ENCODE measurements around the gene NOBOX.
"Not testable (repeated sequence)": the region's sequence is repeated elsewhere in the genome, so short reads cannot be mapped to it uniquely, and the experiment has no call there.

NOBOX gene

DNA sequence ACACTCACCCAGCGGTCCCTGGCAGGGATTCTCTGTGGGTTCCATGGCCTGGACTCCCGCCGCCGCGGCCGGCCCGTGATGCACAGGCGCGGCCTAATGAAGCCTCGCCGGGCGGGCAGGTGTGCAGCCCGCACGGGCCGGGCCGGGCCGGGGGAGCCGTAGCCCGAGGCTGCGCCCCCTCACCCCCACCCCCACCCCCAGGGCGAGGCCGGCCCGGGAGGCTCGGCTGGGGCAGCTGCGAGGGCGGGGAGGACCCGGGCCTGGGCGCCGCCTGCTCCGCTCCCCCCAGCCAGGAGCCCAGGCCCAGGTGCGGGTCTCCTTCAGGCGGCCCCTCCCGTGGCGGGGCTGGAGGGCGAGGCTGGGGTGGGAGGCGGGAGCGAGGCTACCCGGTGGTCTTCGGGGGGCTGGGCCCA lies at the start of gene NOBOX:
TSS of gene NOBOX (minus strand) at position 45 of the 413 bp plus-strand sequence.
- peak; percentile 15 for DNase-seq

DNA sequence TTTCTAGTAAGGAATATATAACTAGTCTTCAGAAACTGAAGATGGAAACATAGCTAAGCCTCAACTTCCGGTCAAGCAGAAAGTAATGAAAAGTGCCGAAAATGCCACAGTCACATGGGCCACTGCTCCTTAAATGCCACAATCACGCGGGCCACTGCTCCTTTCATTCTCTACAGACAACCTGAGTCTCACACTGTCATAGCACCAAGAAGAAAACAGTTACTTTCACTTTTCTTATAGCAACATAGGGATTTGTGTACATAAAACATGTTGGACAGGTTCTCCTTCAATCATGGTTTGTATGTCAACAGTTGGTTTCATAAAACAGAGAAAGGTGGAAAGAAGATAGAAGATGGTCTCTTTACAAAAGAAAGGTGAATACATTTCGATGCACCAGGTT lies 48.6 kb upstream of the NOBOX start:
- DNase-seq = no peak

DNA sequence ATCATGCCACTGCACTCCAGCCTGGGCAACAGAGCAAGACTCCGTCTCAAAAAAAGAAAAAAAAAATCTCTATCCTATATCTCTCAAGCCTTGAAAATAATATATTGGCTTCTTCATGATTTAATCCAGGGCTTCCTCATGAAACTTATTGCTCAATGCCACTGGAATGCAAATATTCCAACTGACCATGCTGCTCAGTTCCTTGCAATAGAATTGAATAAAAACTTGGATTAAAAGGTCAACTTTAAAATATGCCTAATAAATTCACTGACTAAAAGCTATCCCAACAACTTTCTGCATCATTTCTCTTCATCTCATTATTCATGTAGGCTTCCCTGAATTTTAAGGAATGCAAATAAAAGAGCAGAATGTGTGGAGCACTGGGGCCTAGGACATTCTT lies 42.1 kb upstream of the NOBOX start:
- DNase-seq = no peak

DNA sequence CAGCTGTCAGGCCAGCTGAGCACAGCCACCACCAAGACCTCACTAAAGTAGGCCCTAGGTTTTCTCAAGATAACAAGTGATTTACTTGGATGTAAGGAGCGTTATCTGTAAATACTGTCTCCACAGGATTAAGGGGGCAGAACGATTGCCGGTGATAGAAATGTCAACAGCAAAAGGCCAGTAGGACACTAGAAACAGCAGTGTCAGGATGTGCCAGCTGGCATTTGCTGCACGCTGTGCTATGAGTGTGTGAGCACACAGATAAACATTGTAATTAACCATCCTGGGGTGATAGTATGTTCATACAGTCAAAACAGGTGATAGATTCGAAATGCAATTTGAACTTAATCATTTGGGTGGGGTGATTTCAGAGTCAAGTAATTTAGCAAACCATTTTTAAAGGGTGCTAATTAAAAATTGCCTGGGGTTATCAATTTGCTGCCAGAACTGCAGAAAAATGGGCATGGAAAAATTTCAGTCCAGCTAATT lies 36.3 kb upstream of the NOBOX start:
- no peak for DNase-seq

DNA sequence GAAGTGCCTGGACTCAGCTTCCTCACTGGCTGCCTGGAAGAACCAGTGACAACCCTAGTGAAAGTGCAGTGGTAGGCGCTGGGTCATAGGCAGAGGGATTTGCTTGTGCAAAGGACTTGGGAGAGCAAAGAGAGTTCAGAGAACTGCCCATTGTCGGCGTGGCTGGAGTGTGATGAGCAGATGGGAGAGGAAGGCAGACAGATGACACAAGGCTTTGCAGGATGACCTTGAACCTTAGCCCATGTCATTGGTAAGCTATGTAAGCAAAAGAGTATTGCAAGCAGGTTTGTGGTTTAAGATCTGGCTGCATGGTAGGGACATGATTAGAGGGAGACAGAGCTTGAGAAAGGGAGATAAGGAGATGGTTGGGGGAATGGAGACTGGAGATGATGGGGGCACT lies 35.3 kb upstream of the NOBOX start:
- DNase-seq = no peak

DNA sequence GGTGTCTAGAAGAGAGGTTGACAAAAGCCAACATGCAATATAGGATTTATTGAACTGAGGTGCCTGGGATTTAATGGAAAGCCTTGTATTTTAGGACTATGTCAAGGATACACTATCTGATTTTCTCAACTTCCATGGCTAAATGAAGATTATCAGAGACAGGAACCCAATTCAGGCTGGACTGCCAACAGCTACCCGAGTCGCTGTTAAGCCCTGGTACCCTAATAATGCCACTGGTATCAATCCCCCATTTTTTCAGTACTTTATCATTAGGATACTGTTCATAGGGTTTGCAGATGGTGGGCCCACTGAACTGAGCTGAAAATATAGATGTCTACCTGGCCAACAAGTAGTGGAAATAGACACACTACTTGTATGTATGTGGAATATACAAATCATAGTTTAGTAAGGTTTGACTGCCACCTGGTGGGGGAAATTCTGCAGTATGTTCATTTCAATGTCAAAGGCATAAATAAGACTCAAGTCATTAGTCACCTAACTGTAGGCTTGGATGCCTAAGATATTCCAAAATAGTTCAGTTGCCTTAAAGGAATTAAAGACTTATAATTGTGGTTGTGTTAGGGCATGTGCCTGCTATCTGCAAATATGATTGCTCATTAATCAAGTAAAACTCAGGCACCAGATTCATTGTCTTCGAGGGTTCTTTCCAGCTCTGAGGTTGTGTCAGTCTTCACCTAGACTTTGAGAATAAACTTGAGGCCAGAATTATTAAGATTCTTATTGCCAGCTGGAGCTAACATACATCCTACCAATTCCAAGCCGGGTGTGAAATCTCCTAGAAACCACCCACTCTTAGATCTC lies 34.1 kb upstream of the NOBOX start:
- no peak for DNase-seq

DNA sequence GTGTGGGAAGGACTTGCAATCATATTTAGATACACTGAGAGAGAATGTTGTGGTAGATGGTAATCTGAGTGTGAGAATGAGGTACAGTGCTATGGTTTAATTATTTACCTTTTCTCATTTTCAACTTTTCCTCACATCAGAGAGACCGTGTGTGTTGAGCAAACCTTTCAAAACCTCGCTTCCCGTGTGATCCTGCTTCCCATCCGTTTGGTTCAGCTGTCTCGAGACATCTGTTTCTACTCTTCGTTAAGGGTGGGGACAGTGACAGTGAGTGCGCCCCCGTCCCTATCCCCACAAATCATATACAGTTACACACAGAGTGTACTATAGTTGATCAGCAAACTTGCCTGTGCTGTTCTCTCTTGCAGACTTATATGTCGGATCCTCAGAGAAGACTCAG lies 33.0 kb upstream of the NOBOX start:
- no peak for DNase-seq

DNA sequence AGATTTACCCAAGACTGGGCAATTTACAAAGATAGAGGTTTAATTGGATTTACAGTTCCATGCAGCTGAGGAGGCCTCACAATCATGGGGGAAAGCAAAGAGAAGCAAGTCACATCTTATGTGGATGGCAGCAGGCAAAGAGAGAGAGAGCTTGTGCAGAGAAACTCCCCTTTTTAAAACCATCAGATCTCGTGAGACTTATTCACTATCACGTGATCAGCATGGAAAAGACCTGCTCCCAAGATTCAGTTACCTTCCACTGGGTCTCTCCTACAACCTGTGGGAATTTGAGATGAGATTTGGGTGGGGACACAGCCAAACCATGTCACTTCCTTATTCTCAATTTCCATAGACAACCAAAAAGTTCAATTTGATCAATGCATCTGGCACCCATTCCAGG lies 24.9 kb upstream of the NOBOX start:
- DNase-seq = no peak

DNA sequence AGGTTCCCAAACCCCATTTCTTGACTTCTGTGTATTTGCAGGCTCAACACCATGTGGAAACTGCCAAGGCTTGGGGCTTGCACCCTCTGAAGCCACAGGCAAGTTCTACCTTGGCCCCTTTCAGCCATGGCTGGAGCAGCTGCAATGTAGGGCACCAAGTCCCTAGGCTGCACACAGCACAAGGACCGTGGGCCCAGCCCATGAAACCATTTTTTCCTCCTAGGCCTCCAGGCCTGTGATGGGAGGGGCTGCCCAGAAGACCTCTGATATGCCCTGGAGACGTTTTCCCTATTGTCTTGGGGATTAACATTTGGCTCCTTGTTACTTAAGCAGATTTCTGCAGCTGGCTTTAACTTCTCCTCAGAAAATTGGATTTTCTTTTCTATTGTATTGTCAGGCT lies 24.0 kb upstream of the NOBOX start:
- DNase-seq = not testable (repeated sequence)

DNA sequence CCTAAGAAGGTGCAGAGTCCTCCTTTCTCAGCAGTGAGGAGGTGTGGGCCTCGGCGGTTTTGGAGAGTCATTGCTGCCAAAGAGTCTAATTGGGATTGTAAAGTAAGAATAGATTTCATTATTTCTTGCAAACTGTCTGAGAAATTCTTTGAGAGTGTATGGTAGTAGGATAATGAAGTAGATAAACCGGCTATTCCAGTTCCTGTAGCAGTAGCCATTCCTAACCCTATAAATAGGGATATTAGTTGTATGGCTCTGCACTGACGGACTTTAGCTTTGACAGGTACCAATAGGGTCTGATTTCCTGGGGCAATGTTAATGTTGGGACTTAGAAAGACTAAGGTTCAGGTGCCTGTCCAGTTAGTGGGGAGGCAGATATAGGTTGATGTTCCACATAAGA lies 15.4 kb upstream of the NOBOX start:
- not testable (repeated sequence) for DNase-seq

DNA sequence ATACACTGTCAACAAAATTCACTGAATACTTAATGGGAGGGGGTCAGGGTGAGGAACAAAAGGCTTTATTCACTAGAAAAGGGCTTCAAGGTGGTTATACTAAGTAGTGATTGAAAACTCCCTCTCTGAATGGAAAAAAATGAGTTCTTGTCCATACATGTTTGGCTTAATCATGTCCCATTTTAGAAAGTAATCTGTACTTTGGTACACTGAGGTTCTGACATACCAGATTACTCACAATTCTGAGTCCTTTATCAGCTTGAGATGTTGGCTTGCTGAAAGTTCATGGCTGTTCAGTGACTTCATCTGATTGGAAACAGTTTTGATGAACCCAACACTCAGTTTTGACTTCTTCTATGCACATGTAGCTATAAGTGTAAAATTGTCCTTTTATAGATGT lies 12.8 kb upstream of the NOBOX start:
- DNase-seq = no peak

DNA sequence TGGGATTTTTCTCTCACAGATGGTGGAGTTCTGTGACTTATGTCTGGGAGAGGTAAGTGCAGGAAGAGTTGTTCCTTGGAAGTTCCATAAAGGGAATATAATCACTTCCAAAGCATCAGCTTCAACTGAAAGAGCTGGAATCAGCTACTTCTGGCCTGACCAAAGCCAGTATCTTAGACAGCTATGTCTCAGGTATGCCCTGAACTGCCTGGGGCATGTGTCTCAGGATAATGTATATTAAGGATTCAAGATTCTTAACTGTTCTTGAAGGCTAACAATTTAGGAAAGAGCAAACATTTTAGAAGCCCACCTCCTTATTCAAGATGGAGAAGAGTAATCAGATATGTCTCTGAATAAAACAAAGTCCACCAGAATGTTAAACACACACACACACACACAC lies 12.4 kb upstream of the NOBOX start:
- no peak for DNase-seq

DNA sequence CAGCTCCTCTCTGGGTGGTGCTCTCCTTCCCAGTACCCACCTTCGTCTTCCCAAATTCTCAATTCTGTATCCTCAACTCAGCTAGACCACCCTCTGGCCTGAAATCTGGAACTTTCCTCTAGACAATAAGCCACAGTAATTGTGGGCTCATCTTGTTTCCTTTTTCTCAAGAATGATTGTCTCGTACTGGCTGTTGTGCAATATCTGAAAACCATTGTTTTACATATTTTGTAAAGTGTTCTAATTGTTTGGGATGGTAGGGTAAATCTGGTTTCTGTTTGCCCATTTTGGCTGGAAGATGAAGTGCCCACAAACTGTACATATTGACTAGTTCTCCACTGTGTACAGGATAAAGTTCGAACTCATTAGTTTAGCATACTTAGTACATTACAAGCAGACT lies 11.3 kb upstream of the NOBOX start:
- DNase-seq = no peak

DNA sequence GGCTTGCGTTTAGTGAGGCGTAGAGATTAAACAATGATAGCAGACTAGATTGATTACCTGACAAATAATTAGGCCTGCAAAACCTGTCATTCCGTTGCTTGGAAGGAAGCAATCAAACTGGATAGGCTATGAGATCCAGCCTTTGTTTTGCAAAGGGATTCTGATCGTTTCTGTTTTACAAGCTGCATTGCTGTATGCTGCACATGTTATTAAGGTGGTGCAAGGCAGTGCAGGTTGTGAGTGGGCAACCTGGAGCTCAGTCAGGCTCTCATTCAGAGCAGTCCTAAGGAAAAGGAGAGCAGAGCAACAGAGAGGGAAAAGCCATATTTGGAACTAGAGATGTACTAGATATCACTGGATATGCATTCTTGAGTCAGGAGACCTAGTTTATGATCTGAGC lies 6.9 kb upstream of the NOBOX start:
- no peak for DNase-seq

DNA sequence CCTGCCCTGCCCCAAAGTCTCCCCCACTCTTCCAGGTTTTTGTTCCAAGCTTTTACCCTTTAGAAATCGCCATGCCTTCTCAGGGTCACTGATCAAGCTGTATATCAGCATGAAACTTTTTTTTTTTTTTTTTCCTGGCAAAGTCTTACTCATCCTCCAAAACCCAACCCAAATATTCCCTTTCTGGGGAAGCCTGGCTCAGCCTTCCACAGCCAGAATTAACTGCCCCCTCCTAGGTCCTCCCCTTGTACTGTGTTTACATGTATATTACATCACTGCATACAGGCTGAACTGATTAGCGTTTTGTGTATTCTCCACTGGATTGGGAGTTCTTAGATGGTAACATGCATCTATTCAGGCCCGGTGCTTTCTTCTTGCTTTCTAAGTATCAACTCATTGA lies 4.6 kb upstream of the NOBOX start:
- DNase-seq = no peak

DNA sequence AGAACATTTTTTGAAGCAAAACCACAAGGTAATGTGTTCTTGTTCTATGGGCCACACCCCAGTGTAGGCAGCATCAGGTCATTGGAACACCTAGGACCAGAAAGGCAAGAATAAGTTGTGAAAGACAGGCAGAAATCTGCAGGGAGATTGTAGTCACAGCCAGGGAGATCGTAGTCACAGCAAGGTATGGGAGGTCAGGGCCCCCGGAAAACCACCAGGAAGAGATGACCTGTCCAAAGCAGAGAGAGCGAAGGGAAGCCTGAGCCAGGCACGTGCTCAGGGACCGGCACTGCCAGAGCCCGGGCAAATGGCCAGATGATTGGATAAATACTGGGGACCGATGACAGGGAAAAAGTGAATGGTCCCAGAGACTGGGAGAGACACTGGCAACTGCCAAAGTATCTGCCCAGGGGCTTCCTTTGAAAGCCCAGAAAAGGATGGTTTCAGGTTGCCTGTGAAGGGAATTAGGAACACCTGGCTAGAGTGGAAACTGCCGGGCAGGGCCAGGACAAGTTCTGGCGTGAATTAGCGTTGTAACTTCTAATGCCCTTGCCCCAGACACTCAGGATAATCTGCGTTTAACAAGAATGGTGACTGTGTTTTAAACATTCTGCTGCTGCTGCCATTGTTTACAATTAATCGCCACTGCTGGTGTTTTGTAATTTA lies 3.9 kb upstream of the NOBOX start:
- DNase-seq = no peak

DNA sequence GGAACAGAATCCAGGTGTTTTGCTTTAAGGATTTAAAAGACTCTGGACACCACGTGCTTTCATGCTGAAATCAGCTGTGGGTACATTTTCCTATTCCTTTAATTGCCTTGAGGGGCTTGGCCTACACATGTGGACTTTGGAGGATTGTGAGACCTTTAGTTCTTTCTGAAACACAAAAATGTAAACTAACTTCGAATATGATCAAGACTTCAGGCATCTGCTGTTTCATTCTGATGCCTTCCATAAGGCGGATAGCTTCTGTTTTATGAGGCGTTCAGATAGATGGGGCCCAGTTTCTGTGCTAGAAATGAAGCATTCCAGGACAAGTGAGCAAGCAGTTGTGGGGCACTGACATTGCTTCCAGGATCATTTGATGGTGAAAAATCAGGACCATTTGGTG lies 1.5 kb upstream of the NOBOX start:
- DNase-seq = no peak

DNA sequence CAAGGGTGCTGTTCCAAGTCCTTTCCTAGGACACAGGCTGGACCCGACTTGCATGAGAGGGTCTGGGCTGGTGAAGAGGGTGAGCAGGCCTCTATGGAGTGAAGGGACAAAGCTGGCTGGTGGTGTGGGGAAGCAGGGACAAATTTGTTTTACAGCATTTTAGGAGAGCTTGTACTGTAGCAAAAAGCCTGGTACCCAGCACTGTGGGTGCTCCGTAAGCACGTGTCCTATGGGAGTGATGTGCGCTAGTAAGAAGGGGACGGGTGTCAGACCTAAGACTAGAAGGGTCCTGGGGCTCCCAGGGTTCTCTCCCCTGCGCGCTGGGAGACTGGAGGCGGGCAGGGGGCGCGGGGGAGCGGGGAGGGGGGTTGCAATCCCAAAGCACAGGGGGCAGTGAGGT lies 391 bp downstream of the NOBOX start:
- DNase-seq = peak; percentile 41

DNA sequence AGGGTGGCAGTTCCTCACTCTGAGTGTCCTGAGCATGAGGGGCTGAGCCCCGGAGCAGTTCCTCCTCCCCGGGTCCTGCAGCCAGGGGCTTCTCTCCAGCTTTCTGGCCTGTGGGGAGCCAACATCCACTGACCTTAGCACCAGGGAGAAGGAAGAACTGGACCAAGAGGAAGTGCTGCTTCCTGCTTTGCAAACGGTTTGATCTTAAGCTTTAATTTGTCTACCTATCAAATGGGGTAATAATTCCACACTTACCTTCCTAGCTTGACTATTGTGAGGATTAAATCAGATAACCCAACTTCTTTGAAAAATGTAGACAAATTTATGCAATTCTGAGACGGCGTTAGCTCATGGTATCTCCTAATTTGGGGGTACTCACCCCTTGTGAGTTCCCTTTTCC lies 2.0 kb downstream of the NOBOX start:
- DNase-seq = peak; percentile 11

DNA sequence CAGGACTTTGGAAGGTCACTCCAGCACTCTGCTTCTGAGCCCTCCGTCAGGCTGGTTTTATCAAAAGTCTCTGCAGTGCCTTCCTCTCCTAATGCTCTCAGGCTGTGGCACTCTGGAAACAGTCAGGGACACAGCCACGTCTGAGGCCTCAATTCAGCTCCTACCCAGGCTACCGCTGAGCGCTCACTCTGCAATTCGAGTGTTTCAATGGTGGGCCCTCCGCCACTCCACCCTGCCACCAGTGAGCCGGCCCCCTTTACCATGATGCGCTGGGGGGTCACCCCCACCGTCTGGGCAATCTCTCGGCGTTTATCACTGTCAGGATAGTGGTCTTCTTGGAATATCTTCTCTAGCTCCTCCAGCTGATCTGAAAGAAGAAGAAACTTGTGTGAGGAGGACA lies 3.5 kb downstream of the NOBOX start:
- no peak for DNase-seq

DNA sequence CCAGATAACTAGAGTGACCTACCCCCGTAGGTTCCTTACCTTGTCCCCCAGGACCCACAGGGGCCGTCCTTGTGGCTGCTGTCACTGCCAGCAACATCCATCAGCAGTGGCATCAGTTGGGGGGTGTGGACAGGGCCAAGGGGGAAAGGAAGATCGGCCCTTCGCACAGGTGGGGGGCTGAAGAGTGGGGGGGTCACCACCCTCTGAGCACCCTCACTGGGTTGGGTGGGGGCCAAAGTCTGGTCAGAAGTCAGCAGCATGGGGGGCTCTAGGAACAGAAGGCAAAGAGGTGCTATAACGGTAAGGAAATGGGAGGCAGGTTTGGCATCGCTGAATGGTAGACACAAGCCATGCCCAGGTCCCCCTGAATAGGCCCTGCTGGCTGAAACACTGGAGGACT lies 4.6 kb downstream of the NOBOX start:
- peak; percentile 13 for DNase-seq

DNA sequence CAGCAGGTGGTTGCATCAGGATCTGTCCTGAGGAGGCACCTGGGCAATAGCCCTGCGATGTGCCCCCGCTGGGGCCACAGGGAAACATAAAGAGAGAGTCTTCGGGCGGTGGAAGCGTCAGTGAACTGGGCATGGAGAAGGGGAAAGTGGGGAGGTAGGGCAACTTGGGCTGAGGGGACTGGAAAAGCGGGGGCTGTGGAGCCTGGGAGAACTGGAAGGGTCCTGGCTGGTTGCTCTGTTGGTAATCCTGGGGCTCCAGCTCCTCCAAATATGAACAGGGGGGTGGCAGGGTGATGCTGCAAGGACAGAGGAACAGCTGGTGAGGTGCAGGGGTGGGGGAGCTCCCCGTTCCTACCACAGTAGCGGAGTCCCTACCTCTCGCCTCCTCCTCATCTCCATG lies 5.2 kb downstream of the NOBOX start:
- DNase-seq = peak; percentile 15

DNA sequence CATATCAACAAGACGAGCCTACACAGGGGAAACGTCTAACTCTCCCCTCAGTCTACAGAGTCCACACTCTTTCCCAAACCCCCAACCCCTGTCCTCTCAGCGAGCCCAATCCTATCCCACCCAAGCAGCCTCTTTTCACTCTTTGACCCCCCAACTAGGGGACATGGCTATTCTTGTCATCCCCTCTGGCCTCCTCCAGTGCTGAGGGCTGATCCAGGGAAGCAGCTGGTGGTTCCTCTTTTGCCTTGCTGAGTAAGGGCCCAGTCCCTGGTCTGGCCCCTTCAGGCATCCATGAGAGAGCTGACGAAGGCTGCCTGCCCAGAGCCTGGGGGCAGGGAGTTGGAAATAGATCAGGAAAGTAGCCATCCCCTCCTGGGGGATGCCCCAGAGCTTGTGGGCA lies 6.4 kb downstream of the NOBOX start:
- DNase-seq = peak; percentile 32

DNA sequence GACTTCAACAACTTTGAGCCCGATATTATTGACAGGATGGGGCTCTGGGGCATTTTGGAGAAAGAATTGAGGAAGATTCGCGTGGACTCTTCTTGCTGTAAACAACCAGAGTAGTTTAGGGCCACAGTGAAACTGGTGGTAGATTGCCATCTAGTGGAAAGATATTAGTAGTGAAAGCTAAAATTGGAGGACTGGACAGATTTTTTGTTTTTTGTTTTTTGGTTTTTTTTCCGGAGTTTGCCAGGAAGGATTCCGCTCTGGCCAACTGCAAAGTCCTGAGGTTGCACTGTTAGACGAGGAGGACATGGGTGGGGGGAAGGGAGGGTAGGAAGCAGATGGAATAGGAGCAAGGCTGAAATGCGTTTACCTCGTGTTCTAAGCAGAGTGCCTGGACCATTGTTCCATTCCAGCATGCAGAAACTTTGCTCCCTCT lies 11.7 kb downstream of the NOBOX start:
- DNase-seq = peak; percentile 43

DNA sequence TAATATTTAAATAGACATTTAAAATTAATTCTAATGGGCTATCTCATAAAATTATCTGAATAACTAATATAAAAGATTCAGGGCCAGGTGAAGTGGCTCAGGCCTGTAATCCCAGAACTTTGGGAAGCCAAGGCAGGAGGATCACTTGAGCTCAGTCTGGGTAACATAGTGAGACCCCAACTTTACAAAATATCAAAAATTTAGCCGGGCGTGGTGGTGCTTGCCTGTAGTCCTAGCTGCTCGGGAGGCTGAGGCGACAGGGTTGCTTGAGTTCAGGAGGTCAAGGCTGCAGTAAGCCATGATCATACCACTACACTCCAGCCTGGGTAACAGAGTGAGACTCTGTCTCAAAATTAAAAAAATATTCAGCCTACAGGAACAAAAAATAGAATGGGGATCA lies 12.5 kb downstream of the NOBOX start:
- no peak for DNase-seq
